ENCODE data around the gene TCN2.
"Not testable (repeated sequence)": the region's sequence is repeated elsewhere in the genome, so short reads cannot be mapped to it uniquely, and the experiment has no call there.

TCN2 gene

GRCh38 chr22:30649430-30650007, 42.5 kb downstream of the TCN2 start:
- DNase-seq: no peak

GRCh38 chr22:30650508-30651116, 43.6 kb downstream of the TCN2 start:
- DNase-seq: no peak

GRCh38 chr22:30652852-30653251, 45.9 kb downstream of the TCN2 start:
- no peak for DNase-seq

GRCh38 chr22:30654361-30654760, 47.4 kb downstream of the TCN2 start:
- DNase-seq: no peak

GRCh38 chr22:30655532-30655931, 48.6 kb downstream of the TCN2 start:
- DNase-seq: no peak

GRCh38 chr22:30662040-30662439, 55.1 kb downstream of the TCN2 start:
- peak; percentile 59 for DNase-seq

- no peak for DNase-seq
Measured at GRCh38 chr22:30664798-30665197, 57.8 kb downstream of the TCN2 start.

- no peak for DNase-seq
Measured at GRCh38 chr22:30665266-30665665, 58.3 kb downstream of the TCN2 start.

- DNase-seq: no peak
Measured at GRCh38 chr22:30665786-30666185, 58.8 kb downstream of the TCN2 start.

GRCh38 chr22:30667107-30667493, 60.1 kb downstream of the TCN2 start:
- no peak for DNase-seq

- DNase-seq: peak; percentile 88
Measured at GRCh38 chr22:30667494-30668385, 60.8 kb downstream of the TCN2 start, which contains the start of gene DUSP18. Gene DUSP18, minus strand, starts transcription at chr22:30667875. Its CDS starts 3,872 bp downstream, at chr22:30664003.

- peak; percentile 22 for DNase-seq
Measured at GRCh38 chr22:30668386-30668710, 61.4 kb downstream of the TCN2 start.

GRCh38 chr22:30671071-30671470, 64.1 kb downstream of the TCN2 start:
- DNase-seq: no peak

GRCh38 chr22:30673136-30673535, 66.2 kb downstream of the TCN2 start:
- no peak for DNase-seq

GRCh38 chr22:30674482-30674881, 67.5 kb downstream of the TCN2 start:
- no peak for DNase-seq

GRCh38 chr22:30675436-30675835, 68.5 kb downstream of the TCN2 start:
- peak; percentile 6 for DNase-seq

GRCh38 chr22:30676565-30676964, 69.6 kb downstream of the TCN2 start:
- not testable (repeated sequence) for DNase-seq
